ENCODE measurements around the gene TESK2. TPM values are rescaled to one million over a fixed set of nuclear protein-coding genes. Genes with fewer than 3 reads are reported as not detected.
A peak's percentile ranks its signal among the peaks of the same experiment; 100 is the strongest.

TESK2 gene
- total RNA-seq, 6 experiments from 2014 or later: 2.7 to 5.5 (median 4.3) TPM

DNA sequence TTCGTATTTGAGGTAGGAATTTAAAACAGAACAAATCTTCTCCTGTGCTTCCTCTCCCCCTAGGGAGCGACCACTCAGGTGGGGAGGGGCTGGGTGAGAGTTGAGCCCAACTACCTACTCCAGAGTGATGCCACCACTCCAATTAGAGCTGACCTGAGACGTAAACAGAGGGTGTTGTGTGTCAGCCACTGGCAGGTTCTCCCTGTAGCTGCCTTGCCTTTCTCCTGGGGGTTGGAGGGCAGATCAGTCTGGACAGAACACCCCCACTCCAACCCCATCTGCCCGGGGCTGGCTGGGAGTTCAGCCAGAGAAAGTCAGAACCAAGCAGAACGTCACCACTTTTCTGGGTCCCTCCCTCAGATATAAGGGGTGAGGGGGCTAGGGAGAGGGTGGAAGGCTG, 162.3 kb downstream of the TESK2 start:
- H3K27ac ChIP-seq: no peak overlapping the region
- intact Hi-C loops (cut with DNase I): no loop called here
- no peaks in the 10 kb centered on the region for H3K27me3 ChIP-seq
- H3K4me3 ChIP-seq: no peak overlapping the region
- H3K36me3 ChIP-seq: no peaks in the 10 kb centered on the region
- 73% methylated on average over 5 of the region's 5 CpGs for WGBS (ENCODE audit: insufficient coverage, low coverage, low lambda C conversion rate, missing lambda C conversion rate)
- no peak for DNase-seq
- no peak for TF ChIP-seq POLR2A (IDR thresholded peaks at IDR 0.05)
- TF ChIP-seq, protein P1, sequence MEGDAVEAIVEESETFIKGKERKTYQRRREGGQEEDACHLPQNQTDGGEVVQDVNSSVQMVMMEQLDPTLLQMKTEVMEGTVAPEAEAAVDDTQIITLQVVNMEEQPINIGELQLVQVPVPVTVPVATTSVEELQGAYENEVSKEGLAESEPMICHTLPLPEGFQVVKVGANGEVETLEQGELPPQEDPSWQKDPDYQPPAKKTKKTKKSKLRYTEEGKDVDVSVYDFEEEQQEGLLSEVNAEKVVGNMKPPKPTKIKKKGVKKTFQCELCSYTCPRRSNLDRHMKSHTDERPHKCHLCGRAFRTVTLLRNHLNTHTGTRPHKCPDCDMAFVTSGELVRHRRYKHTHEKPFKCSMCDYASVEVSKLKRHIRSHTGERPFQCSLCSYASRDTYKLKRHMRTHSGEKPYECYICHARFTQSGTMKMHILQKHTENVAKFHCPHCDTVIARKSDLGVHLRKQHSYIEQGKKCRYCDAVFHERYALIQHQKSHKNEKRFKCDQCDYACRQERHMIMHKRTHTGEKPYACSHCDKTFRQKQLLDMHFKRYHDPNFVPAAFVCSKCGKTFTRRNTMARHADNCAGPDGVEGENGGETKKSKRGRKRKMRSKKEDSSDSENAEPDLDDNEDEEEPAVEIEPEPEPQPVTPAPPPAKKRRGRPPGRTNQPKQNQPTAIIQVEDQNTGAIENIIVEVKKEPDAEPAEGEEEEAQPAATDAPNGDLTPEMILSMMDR (IDR thresholded peaks at IDR 0.05): no peak
- H3K9me3 ChIP-seq: no peaks in the 10 kb centered on the region
- H3K4me1 ChIP-seq: peaks cover 0 to 7% (median 3%) of the 10 kb centered on the region in 4 donors
- ATAC-seq: no peak

GRCh38 chr1:45327644-45328515, 163.1 kb downstream of the TESK2 start:
- H3K9me3 ChIP-seq: no peaks in the 10 kb centered on the region
- intact Hi-C loops (cut with DNase I): no loop called here
- H3K27me3 ChIP-seq: no peaks in the 10 kb centered on the region
- TF ChIP-seq, protein P1 (IDR thresholded peaks at IDR 0.05): no peak
- TF ChIP-seq POLR2A (IDR thresholded peaks at IDR 0.05): no peak
- 56% methylated on average over 3 of the region's 19 CpGs for WGBS (ENCODE audit: insufficient coverage, low coverage, low lambda C conversion rate, missing lambda C conversion rate)
- no peak overlapping the region for H3K27ac ChIP-seq
- no peak for DNase-seq
- no peak overlapping the region for H3K4me3 ChIP-seq
- H3K36me3 ChIP-seq: no peaks in the 10 kb centered on the region
- no peak for ATAC-seq
- peaks cover 0 to 7% (median 3%) of the 10 kb centered on the region in 4 donors for H3K4me1 ChIP-seq

- Histone ChIP-seq H3K4me1 (peaks cover 0 to 7% (median 3%) of the 10 kb centered on the region in 4 donors), H3K27ac (no peak within 1 kb of the TSS), H3K27me3 (no peaks in the 10 kb centered on the region), H3K9me3 (no peaks in the 10 kb centered on the region), H3K36me3 (no peaks in the 10 kb centered on the region), H3K4me3 (peak within 1 kb of the TSS; percentile 33 to 52 (median 47))
- intact Hi-C loops (cut with DNase I): no loop called here
- WGBS (ENCODE audit: insufficient coverage, low coverage, low lambda C conversion rate, missing lambda C conversion rate): 3% methylated on average over 6 of the region's 96 CpGs
- DNase-seq (peak; percentile 67 to 69 (median 68)), ATAC-seq (peak; percentile 84 to 89 (median 89))
- TF ChIP-seq, protein P1 (IDR thresholded peaks at IDR 0.05): no peak
- TF ChIP-seq POLR2A (IDR thresholded peaks at IDR 0.05): no peak
Measured at GRCh38 chr1:45326627-45327623, 164.0 kb downstream of the TESK2 start, which contains the start of gene HPDL. Gene HPDL, plus strand, starts transcription at chr1:45326895. Its CDS starts 254 bp downstream, at chr1:45327149.

DNA sequence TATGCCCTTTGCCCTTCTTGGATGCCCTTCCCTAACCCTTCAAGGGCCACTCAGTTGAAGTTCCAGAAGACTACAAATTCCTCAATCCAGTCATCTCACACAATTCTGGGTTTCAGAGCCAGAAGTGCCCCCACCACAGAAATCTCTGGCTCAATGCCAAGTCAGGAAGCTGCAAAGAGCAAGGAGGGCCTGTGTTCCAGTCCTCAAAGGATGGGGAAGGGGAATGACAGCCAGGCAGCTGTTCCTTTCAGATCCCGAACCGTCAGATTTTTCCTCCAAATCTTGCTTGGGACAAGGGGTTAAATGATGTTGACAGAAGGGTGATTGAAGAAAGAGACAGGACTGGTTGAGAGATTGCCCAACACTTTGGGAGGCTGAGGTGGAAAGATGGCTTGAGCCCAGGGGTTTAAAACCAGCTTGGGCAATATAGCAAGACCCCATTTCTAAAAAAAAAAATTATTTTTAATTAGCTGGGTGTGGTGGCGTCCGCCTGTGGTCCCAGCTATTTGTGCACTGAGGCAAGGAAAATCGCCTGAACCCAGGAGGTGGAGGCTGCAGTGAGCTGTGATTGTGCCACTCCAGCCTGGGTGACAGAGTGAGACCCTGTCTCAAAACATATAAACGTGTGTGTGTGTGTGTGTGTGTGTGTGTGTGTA, 165.0 kb downstream of the TESK2 start:
- 53% methylated on average over 6 of the region's 6 CpGs for WGBS (ENCODE audit: insufficient coverage, low coverage, low lambda C conversion rate, missing lambda C conversion rate)
- no peak for DNase-seq
- no peak overlapping the region for H3K4me3 ChIP-seq

More for the DNA sequence above, 165.0 kb downstream of the TESK2 start:
- no peaks in the 10 kb centered on the region for H3K27me3 ChIP-seq
- TF ChIP-seq, protein P1 (IDR thresholded peaks at IDR 0.05): no peak
- TF ChIP-seq POLR2A (IDR thresholded peaks at IDR 0.05): no peak
- no peak for ATAC-seq
- H3K4me1 ChIP-seq: peaks cover 0 to 7% (median 3%) of the 10 kb centered on the region in 4 donors
- intact Hi-C loops (cut with DNase I): no loop called here
- H3K27ac ChIP-seq: no peak overlapping the region
- no peaks in the 10 kb centered on the region for H3K9me3 ChIP-seq
- no peaks in the 10 kb centered on the region for H3K36me3 ChIP-seq

Measured in right lobe of liver (tissue), 6 donors.